Stimulated activated CD4-positive, alpha-beta T cell treated with anti-CD3 and anti-CD28 coated beads, TNF-alpha, amount 100 ng/mL, for 24 hours (primary cell): ENCODE measurements around the gene TYROBP.
"Not testable (repeated sequence)": the region's sequence is repeated elsewhere in the genome, so short reads cannot be mapped to it uniquely, and the experiment has no call there.

Experiments
- DNase-seq, 3 experiments: peaks; one replicate each; pipeline ENCODE4 v3.0.0-alpha.2; 2020; ENCODE audit warnings: low read depth in 3 of 3

Gene TYROBP

GRCh38 chr19:35931874-35932202 lies 23.7 kb upstream of the TYROBP start:
- no peak for DNase-seq

GRCh38 chr19:35931161-35931873 lies 23.2 kb upstream of the TYROBP start:
- peak; percentile 98 to 99 (median 99) for DNase-seq

GRCh38 chr19:35929876-35930275 lies 21.8 kb upstream of the TYROBP start:
- DNase-seq, result no peak

DNA sequence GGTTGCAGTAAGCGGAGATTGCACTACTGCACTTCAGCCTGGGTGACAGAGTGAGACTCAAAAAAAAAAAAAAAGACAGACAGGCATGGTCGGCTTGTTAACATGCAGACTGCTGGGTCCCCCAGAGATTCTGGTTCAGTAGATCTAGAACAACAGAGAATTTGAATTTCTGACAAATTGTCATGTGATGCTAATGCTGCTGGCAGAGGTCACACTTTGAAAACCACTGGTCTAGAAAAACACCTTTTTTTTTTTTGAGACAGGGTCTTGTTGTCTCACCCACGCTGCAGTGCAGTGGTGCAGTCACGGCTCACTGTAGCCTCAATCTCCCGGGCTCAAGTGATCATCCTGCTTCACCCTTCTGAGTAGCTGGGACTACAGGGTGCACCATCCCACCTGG lies 20.4 kb upstream of the TYROBP start:
- DNase-seq, result no peak

GRCh38 chr19:35925501-35925900 lies 17.4 kb upstream of the TYROBP start:
- no peak for DNase-seq

DNA sequence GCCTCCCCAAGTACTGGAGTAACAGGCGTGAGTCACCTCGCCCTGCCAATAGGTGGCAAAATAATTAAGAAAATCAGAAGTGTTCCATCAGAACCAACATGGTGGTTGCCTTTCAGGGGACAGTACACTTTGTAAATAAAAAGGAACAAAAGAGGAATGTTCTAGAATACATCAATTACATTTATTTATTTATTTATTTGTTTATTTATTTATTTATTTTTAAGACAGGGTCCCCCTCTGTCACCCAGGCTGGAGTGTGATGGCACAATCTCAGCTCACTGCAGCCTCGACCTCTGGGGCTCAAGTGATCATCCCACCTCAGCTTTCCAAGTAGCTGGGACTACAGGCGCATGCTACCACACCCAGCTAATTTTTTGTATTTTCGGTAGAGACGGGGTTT lies 12.9 kb upstream of the TYROBP start:
- DNase-seq, result no peak

GRCh38 chr19:35919306-35919705 lies 11.2 kb upstream of the TYROBP start:
- no peak for DNase-seq

DNA sequence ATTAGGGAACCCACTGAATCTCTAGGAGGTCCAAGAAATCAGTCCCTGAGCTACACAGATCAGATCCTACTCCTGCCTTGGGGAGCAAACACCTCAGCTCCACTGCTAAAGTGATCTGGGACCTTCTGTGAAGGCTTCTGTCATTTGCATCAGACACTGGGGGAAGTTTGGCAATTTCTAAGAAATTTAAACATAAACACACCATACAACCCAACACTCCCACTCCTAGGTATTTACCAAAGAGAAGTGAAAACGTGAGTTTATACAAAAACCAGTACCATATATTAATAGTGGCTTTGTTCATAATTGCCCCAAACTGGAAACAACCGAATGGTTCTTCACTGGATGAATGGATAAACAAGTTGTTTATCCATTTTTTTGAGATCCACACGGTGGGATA lies 7.3 kb upstream of the TYROBP start:
- DNase-seq, result no peak

DNA sequence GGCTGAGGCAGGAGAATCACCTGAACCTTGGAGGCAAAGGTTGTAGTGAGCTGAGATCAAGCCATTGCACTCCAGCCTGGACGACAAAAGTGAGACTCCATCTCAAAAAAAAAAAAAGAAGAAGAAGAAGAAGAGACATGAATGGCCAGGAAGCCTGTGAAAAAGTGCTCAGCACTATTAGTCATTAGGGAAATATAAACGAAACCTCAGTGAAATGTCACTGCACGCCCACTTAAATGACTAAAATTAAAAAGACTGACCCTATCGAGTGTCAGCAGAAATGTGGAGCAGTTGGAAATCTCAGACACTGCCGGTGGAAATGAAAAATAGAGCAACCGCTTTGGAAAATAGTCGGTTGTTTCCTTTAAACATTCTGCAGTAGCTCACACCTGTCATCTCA lies 5.5 kb upstream of the TYROBP start:
- DNase-seq, result no peak

GRCh38 chr19:35911790-35912189 lies 3.7 kb upstream of the TYROBP start:
- DNase-seq, result peak in 1 of 3 experiments; percentile 40

GRCh38 chr19:35911173-35911572 lies 3.1 kb upstream of the TYROBP start:
- DNase-seq, result no peak

- DNase-seq, result not testable (repeated sequence)
Observed at GRCh38 chr19:35910355-35910754, 2.3 kb upstream of the TYROBP start.

GRCh38 chr19:35909684-35910035 lies 1.6 kb upstream of the TYROBP start:
- no peak for DNase-seq

- no peak for DNase-seq
Observed at GRCh38 chr19:35908973-35909683, 1.0 kb upstream of the TYROBP start.

DNA sequence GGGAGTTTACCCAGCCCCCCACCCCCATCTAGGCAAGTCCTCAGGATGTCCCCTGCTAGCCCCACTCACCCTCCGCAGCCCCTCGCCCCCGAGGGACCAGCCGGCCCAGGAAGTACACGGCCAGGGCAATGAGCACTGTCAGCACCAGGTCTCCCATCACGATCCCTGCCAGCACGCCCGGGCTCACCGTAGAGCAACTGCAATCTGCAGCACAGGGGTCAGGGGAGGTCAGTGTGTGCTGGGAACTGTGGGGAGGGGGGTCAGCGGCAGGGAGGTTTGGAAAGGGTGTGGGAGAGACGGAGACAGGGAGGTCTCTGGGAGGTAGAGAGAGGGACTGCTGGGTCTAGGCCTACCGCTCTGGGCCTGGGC lies 734 bp downstream of the TYROBP start:
- no peak for DNase-seq

- no peak for DNase-seq
Observed at GRCh38 chr19:35905178-35905727, 2.8 kb downstream of the TYROBP start.

- DNase-seq, result no peak
Observed at GRCh38 chr19:35904311-35905068, 3.6 kb downstream of the TYROBP start.

DNA sequence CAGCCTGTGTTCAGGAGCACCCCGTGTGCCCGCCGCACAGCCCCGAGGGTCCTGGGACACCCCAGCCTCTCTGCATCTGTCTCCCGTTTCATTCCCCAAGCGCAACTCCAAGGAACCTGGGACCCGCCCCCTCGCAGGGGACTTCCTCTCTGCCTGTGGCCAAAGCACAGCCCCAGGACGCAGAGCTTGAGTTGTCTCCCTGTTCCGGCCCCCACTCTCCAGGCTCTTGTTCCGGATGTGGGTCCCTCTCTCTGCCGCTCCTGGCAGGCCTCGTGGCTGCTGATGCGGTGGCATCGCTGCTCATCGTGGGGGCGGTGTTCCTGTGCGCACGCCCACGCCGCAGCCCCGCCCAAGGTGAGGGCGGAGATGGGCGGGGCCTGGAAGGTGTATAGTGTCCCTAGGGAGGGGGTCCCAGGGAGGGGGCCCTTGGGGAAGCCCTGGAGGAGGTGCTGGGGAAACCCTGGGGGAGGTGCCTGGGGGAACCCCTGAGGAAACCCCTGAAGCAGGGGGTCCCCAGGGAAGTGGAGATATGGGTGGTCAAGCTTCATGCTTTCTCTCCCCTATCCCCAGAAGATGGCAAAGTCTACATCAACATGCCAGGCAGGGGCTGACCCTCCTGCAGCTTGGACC lies 4.4 kb downstream of the TYROBP start:
- peak; percentile 66 to 88 (median 72) for DNase-seq

GRCh38 chr19:35902870-35903475 lies 5.1 kb downstream of the TYROBP start:
- DNase-seq, result no peak

- peak in 1 of 3 experiments; percentile 14 for DNase-seq
Observed at GRCh38 chr19:35901854-35902661, 6.0 kb downstream of the TYROBP start, which contains the start of gene HCST. Gene HCST, plus strand, starts transcription at chr19:35902529. Its CDS starts 65 bp downstream, at chr19:35902594.
